Skeletal muscle satellite cell (primary cell): ENCODE measurements around the gene SP2.
A peak's percentile ranks its signal among the peaks of the same experiment; 100 is the strongest.
"Not testable (repeated sequence)": the region's sequence is repeated elsewhere in the genome, so short reads cannot be mapped to it uniquely, and the experiment has no call there.

Source experiments
- H3K27me3 ChIP-seq: 2 replicates; pipeline ENCODE4 v1.7.0; 2013; ENCODE audit warnings: low read length; ENCODE audit not compliant: control insufficient read depth, insufficient read depth
- H3K36me3 ChIP-seq: 2 replicates; pipeline ENCODE4 v1.7.0; 2013; ENCODE audit warnings: mild to moderate bottlenecking, control low read depth, low read length; ENCODE audit not compliant: insufficient read depth
- H3K4me1 ChIP-seq: 2 replicates; pipeline ENCODE4 v1.7.0; 2013; ENCODE audit warnings: low read length; ENCODE audit not compliant: control insufficient read depth, insufficient read depth
- H3K4me2 ChIP-seq: 2 replicates; pipeline ENCODE4 v1.7.0; 2013; ENCODE audit warnings: mild to moderate bottlenecking, low read length
- H3K4me3 ChIP-seq: 2 replicates; pipeline ENCODE4 v1.7.0; 2013; ENCODE audit warnings: low read length
- H3K9ac ChIP-seq: 2 replicates; pipeline ENCODE4 v1.7.0; 2013; ENCODE audit warnings: mild to moderate bottlenecking, low read depth, low read length, moderate library complexity
- H3K9me3 ChIP-seq: replicated peaks from 2 replicates; pipeline ENCODE4 v1.7.0; 2013; ENCODE audit warnings: mild to moderate bottlenecking, control low read depth, low read length

SP2 gene

DNA sequence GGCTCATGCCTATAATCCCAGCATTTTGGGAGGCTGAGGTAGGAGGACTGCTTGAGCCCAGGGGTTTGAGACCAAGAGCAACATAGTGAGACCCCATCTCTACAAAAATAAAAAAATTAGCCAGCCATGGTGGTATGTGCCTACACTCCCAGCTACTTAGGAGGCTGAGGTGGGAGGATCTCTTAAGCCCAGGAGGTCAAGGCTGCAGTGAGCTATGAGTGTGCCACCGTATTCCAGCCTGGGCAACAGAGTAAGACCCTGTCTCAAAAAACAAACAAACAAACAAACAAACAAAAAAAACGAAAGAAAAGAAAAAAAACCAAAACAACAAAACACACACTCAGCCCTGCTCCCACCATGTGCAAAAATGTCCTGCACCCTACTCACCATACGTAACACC lies 39.4 kb downstream of the SP2 start:
- H3K36me3 ChIP-seq, H3K9me3 ChIP-seq, H3K4me3 ChIP-seq, H3K27me3 ChIP-seq, H3K4me2 ChIP-seq, H3K9ac ChIP-seq: not testable (repeated sequence)
- peaks cover 13% of the 10 kb centered on the region for H3K4me1 ChIP-seq

DNA sequence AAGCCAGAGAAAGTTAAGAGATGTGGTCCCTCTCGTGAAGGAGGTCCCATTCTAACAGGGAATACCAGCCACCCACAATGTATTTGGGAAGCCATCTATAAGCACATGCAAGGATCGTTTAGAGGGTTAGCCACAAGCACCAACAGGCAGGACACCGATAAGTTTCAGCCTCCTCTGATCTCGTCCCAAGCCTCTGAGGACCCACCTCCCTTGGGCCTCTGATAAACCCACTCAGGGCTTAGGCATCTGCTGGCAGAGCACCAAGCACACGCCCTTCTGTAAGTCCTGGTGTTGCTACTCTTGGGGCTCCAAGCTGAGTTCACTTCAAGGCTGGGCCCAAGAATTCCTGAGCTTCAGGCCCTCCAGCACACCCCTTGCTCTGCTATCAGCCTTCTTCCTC lies 39.9 kb downstream of the SP2 start:
- H3K4me3 ChIP-seq, result no peak overlapping the region
- no peak overlapping the region for H3K9ac ChIP-seq
- H3K4me1 ChIP-seq, result peaks cover 16% of the 10 kb centered on the region
- no peak overlapping the region for H3K4me2 ChIP-seq
- no peaks in the 10 kb centered on the region for H3K27me3 ChIP-seq
- H3K36me3 ChIP-seq, result no peaks in the 10 kb centered on the region
- H3K9me3 ChIP-seq, result no peaks in the 10 kb centered on the region

DNA sequence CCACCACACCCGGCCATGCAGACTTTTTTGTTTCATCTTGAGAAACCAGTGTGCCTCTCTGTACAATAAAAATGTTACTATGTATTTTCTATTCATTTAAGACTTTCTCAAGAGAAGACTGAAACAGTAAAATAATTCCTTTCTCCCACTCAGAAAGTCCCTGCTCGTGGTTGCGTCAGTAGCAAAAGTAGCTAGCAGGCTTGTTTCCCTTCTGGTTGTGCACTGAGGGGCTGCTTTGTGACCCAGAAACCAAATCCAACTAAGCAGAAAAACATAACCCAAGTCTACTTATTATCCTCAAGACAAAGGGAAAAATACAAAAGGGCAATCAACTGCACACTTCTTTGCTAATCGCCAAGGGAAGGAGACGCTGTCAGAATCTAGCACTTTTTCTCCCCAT lies 41.9 kb downstream of the SP2 start:
- no peak overlapping the region for H3K4me3 ChIP-seq

DNA sequence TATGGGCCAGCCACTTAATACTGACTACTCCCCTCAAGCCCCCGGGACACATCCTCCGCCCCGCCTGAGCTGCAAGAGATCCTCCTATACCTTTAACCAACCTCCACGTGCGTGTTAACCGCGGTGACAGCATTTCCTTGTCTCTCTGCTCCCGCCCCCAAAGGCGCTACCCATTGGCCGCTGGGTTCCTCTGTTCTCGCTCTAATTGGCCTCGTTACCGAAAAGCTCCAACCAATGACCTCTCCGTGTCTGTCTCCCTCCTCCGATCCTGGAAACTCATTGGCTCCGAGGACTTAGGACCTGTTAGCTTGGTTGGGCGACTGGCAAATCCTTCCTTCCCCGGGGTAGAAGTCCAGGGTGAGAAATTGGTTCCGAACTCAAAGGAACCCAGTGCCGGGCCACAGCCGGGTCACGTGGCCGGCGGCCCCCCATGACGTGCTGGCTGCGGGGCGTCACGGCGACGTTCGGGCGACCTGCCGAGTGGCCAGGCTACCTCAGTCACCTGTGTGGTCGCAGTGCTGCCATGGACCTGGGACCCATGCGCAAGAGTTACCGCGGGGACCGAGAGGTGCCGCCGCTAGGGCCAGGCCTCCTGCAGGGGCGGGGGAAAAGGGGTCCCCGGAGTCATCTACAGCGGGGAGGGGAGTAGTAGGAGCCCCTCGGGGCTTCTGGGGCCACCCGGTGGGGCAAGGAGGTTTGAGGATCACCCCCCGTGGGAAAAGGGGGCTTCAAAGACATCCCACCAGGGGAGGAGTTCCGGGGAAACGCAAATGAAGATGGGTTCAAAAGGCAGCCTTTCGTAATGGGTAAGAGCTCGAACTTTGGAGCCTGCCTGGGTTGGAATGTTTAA lies 45.4 kb downstream of the SP2 start, which contains the start of gene PNPO:
TSS of gene PNPO (plus strand) at position 326 of the 850 bp plus-strand sequence. CDS start at position 431, 105 bp downstream.
- H3K4me2 ChIP-seq, result peak within 1 kb of the TSS; percentile 98
- peak within 1 kb of the TSS; percentile 85 for H3K4me3 ChIP-seq
- peaks cover 10% of the 10 kb centered on the region for H3K36me3 ChIP-seq
- no peaks in the 10 kb centered on the region for H3K27me3 ChIP-seq
- H3K9ac ChIP-seq, result peak within 1 kb of the TSS; percentile 83
- peaks cover 12% of the 10 kb centered on the region for H3K4me1 ChIP-seq
- no peaks in the 10 kb centered on the region for H3K9me3 ChIP-seq

More for the DNA sequence above, 41.9 kb downstream of the SP2 start:
- peaks cover 21% of the 10 kb centered on the region for H3K4me1 ChIP-seq
- H3K36me3 ChIP-seq, result no peaks in the 10 kb centered on the region
- H3K9ac ChIP-seq, result no peak overlapping the region
- H3K9me3 ChIP-seq, result no peaks in the 10 kb centered on the region
- H3K4me2 ChIP-seq, result no peak overlapping the region
- H3K27me3 ChIP-seq, result no peaks in the 10 kb centered on the region

DNA sequence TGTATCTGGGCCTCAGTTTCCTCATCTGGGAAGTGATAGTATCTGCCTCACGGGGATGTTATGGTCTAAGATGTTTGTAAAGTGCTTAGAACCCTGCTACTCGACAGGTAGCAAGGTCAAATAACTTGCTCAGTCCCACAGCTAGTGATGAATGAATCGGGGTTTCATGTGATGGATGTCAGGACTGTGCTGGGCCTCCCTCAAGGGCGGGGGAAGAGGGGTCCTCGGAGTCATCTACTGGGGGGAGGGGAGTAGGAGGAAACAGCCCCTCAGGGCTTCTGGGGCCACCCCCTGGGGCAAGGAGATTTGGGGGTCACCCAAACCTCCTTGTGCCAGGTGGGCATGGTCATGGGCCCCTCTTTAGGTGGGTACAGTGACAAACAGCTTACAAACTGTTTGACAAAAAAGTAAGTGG lies 46.1 kb downstream of the SP2 start:
- peaks cover 12% of the 10 kb centered on the region for H3K36me3 ChIP-seq
- peak overlapping the region; percentile 98 for H3K4me2 ChIP-seq
- no peaks in the 10 kb centered on the region for H3K27me3 ChIP-seq
- peaks cover 13% of the 10 kb centered on the region for H3K4me1 ChIP-seq
- H3K9me3 ChIP-seq, result no peaks in the 10 kb centered on the region
- H3K9ac ChIP-seq, result peak overlapping the region; percentile 83
- H3K4me3 ChIP-seq, result peak overlapping the region; percentile 85

DNA sequence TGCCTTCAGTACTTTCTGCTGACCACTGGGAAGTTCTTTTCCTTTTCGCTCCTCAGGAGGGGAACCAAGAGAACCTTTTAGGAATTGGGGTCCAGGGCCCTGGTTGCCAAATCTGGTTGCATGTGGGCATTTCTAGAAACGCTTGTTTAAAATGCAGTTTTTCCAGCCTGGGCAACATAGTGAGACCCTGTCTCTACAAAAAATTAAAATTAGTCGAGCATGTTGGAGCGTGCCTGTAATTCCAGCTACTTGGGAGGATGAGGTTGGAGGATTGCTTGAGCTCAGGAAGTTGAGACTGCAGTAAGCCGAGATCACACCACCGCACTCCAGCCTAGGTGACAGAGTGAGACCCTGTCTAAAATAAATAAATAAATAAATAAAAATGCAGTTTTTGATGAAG lies 46.5 kb downstream of the SP2 start:
- Histone ChIP-seq H3K4me2 (peak overlapping the region; percentile 98), H3K36me3 (peaks cover 12% of the 10 kb centered on the region), H3K9ac (peak overlapping the region; percentile 83), H3K4me1 (peaks cover 14% of the 10 kb centered on the region), H3K27me3 (no peaks in the 10 kb centered on the region), H3K4me3 (peak overlapping the region; percentile 85), H3K9me3 (no peaks in the 10 kb centered on the region)

DNA sequence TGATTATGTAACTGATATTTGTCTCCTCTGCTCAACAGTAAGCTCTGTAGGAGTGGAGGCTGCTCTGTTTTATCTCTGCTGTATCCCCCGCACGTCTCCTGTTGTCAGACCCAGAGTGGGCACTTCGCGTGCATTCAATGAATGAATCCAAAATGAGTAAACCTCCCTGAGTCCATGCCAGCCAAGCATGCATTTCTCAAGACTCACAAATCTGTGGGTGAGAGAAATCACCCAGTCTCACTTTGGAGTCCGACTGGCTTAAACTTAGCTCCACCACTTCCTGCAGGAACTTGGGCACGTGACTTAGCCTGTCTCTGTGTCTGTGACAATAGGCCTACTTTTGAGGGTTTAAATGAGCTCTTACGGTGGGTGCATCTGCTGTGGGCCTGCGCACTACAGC lies 49.0 kb downstream of the SP2 start:
- H3K9me3 ChIP-seq, result no peaks in the 10 kb centered on the region
- peaks cover 27% of the 10 kb centered on the region for H3K4me1 ChIP-seq
- no peak overlapping the region for H3K4me2 ChIP-seq
- peaks cover 17% of the 10 kb centered on the region for H3K36me3 ChIP-seq
- no peak overlapping the region for H3K4me3 ChIP-seq
- H3K9ac ChIP-seq, result no peak overlapping the region
- no peaks in the 10 kb centered on the region for H3K27me3 ChIP-seq

DNA sequence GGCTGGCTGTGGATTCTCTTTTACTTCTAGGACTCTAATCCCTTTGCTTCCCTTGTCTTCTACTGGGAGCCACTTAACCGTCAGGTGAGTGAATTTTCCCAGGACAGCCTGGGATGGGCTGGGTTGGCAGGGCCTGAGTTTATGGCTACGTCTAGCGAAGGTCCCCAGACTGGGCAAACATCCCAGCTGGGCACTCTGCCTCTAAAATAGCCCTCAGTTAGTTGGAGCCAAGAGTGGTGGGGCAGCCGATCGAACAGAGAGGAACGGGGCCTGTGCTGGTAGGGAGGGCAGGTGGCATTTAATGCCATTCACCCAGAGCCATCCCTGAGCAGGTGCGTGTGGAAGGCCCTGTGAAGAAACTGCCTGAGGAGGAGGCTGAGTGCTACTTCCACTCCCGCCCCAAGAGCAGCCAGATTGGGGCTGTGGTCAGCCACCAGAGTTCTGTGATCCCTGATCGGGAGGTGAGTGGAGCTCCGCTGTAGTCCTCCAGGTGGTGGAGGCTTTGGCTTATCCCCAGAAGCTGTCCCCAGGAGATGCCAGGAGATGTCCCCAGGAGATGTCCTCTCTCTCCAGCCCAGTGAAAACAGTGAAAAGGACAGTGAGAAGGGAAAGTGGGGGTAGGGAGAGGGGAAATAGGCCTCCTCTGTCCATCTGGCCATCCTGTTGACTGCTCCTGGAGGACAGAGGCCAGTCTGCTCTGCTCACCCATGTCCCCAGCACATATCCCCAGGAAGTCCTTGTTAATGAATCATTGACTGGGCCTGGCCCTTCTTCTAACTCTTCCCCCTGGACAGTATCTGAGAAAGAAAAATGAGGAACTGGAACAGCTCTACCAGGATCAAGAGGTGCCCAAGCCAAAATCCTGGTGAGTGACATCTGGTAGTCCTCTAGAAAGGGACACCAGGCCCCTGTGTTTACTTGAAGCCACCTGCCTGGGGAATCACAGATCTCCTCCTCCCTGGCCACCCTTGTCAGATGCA lies 49.8 kb downstream of the SP2 start:
- H3K36me3 ChIP-seq, result peaks cover 17% of the 10 kb centered on the region
- no peak overlapping the region for H3K4me2 ChIP-seq
- H3K27me3 ChIP-seq, result no peaks in the 10 kb centered on the region
- no peak overlapping the region for H3K9ac ChIP-seq
- H3K4me1 ChIP-seq, result peaks cover 25% of the 10 kb centered on the region
- no peaks in the 10 kb centered on the region for H3K9me3 ChIP-seq
- H3K4me3 ChIP-seq, result no peak overlapping the region

DNA sequence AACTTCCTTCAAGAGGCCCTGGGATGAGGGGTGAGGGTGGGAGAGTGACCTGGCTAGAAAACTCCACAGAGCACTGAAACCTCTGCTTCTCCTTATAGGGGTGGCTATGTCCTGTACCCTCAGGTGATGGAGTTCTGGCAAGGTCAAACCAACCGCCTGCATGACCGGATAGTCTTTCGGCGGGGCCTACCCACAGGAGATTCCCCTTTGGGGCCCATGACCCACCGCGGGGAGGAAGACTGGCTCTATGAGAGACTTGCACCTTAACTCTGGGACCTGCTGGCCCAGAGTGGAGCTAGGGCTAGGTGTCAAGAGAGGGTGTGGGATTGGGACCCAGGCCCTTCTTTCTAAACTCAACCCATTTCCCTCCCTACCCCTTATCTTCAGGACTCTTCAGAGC lies 50.5 kb downstream of the SP2 start:
- H3K4me3 ChIP-seq, result no peak overlapping the region
- H3K4me2 ChIP-seq, result no peak overlapping the region
- no peaks in the 10 kb centered on the region for H3K27me3 ChIP-seq
- peaks cover 22% of the 10 kb centered on the region for H3K4me1 ChIP-seq
- peaks cover 17% of the 10 kb centered on the region for H3K36me3 ChIP-seq
- H3K9ac ChIP-seq, result no peak overlapping the region
- H3K9me3 ChIP-seq, result no peaks in the 10 kb centered on the region

DNA sequence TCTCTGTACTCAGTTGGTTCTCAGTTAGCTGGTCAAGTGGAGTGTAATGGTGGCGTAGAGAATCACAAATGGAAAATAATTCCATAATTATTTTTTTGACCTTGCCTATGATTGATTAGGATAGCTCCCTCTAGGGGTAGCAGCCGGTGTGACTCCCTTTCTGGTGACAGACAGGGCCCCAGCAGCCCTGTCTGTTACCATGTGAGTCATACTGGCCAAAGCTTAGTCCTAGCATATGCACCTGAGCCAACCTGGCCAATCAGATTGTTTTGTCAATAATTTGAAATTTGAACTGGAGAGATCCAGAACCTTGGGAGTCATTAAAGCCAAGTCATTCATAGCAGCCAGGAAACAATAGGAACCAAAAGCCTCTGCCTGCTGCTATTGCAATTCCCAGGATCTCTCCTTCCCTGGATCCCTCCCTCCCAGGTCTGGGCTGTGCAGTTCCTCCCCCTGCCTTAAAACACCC lies 50.9 kb downstream of the SP2 start:
- no peak overlapping the region for H3K4me2 ChIP-seq
- H3K9me3 ChIP-seq, result no peaks in the 10 kb centered on the region
- H3K9ac ChIP-seq, result no peak overlapping the region
- H3K36me3 ChIP-seq, result peaks cover 17% of the 10 kb centered on the region
- no peaks in the 10 kb centered on the region for H3K27me3 ChIP-seq
- peaks cover 20% of the 10 kb centered on the region for H3K4me1 ChIP-seq
- H3K4me3 ChIP-seq, result no peak overlapping the region

DNA sequence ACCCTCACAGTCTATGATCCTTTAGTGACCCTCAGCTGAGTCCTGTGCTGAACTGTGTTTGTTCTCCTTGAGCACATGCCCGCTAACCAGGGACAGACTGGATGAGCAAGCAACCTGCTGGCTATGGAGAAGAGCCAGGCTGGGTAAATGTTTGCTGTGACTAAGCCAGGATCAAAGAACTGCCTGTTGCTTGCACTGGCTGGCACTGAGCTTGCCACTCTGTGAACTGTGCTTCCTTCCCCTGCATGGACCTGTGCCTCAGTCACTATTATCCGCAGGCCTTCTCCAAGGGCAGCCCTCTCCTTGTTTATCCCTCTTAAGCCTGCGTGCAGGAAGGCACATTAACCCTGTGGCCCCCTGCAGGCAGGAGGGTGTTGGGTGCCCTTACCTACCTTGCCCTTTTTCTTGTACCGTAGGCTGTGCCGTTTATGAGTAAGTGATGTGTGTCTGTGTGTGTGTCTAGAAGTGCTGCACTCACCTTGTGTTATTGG lies 52.7 kb downstream of the SP2 start:
- peaks cover 17% of the 10 kb centered on the region for H3K36me3 ChIP-seq

More for the DNA sequence above, 52.7 kb downstream of the SP2 start:
- no peaks in the 10 kb centered on the region for H3K27me3 ChIP-seq
- no peak overlapping the region for H3K9ac ChIP-seq
- no peak overlapping the region for H3K4me2 ChIP-seq
- no peak overlapping the region for H3K4me3 ChIP-seq
- peaks cover 15% of the 10 kb centered on the region for H3K4me1 ChIP-seq
- H3K9me3 ChIP-seq, result no peaks in the 10 kb centered on the region
